Memory B cell (primary cell): Measurements from ENCODE around the gene ZNF467.

Experiments
- ATAC-seq: fragments of 150-1000 bp; cut with Tn5 transposase; 2 replicates; pipeline ENCODE4 v1.10.0; 2021; ENCODE audit warnings: low read depth, mild to moderate bottlenecking, moderate library complexity
- DNase-seq, 2 donors: peaks; one replicate each; pipeline ENCODE4 v3.0.0; 2022; ENCODE audit warnings: low spot score in 2 of 2
- H3K27ac Mint-ChIP-seq: one replicate; pipeline ENCODE4 v1.8.0; 2022; ENCODE audit warnings: mild to moderate bottlenecking, moderate library complexity, mixed read lengths
- H3K27me3 Mint-ChIP-seq: one replicate; pipeline ENCODE4 v1.8.0; 2022; ENCODE audit warnings: mixed read lengths
- H3K36me3 Mint-ChIP-seq: one replicate; pipeline ENCODE4 v1.8.0; 2022; ENCODE audit warnings: mild to moderate bottlenecking, mixed read lengths
- H3K4me1 Mint-ChIP-seq: one replicate; pipeline ENCODE4 v1.8.0; 2022; ENCODE audit warnings: mixed read lengths
- H3K4me3 Mint-ChIP-seq: one replicate; pipeline ENCODE4 v1.8.0; 2022; ENCODE audit warnings: mild to moderate bottlenecking, moderate library complexity, mixed read lengths
- H3K9me3 Mint-ChIP-seq: one replicate; pipeline ENCODE4 v1.8.0; 2022; ENCODE audit warnings: mixed read lengths

The ZNF467 gene

GRCh38 chr7:149799397-149800168 is 26.2 kb upstream of the ZNF467 start:
- H3K27ac Mint-ChIP-seq: no peak overlapping the region
- peak; percentile 48 to 64 for DNase-seq
- no peaks in the 10 kb centered on the region for H3K9me3 Mint-ChIP-seq
- peaks cover 2% of the 10 kb centered on the region for H3K27me3 Mint-ChIP-seq
- H3K4me1 Mint-ChIP-seq: peaks cover 3% of the 10 kb centered on the region
- H3K36me3 Mint-ChIP-seq: no peaks in the 10 kb centered on the region
- ATAC-seq: peak; percentile 82
- no peak overlapping the region for H3K4me3 Mint-ChIP-seq

GRCh38 chr7:149797771-149798170 is 24.4 kb upstream of the ZNF467 start:
- Mint-ChIP-seq H3K36me3 (no peaks in the 10 kb centered on the region), H3K4me3 (no peak overlapping the region), H3K27ac (no peak overlapping the region), H3K4me1 (peaks cover 3% of the 10 kb centered on the region), H3K27me3 (peaks cover 6% of the 10 kb centered on the region), H3K9me3 (no peaks in the 10 kb centered on the region)
- ATAC-seq: no peak
- no peak for DNase-seq

DNA sequence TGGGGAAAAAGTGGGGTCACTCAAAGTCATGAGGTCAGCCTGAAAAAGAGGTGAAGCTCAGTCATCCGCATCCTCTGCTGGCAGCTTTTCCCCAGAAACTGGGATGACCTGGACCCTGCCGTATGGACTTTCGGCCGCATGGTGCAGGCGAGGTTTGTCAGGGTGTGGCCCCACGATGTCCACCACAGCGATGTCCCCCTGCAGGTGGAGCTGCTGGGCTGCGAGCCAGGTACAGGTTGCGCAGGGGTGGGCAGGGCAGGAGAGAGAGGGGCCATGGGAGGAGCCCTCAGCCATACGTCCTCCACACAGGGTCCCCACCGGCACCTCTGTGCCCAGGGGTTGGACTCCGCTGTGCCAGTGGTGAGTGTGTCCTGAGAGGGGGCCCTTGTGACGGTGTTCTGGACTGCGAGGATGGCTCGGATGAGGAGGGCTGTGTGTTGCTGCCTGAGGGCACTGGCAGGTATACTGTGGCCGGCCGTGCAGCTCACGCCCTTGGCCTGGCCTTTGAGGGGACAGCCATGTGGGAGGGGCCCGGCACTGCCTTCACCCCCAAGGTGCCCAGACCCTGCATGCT is 23.0 kb upstream of the ZNF467 start:
- H3K36me3 Mint-ChIP-seq: no peaks in the 10 kb centered on the region
- no peak for ATAC-seq
- H3K4me1 Mint-ChIP-seq: peaks cover 3% of the 10 kb centered on the region
- peaks cover 14% of the 10 kb centered on the region for H3K27me3 Mint-ChIP-seq
- H3K27ac Mint-ChIP-seq: no peak overlapping the region
- no peaks in the 10 kb centered on the region for H3K9me3 Mint-ChIP-seq
- H3K4me3 Mint-ChIP-seq: no peak overlapping the region
- DNase-seq: no peak

GRCh38 chr7:149795126-149795525 is 21.7 kb upstream of the ZNF467 start:
- ATAC-seq (no peak), DNase-seq (no peak)
- H3K27me3 Mint-ChIP-seq: peaks cover 16% of the 10 kb centered on the region
- H3K9me3 Mint-ChIP-seq: no peaks in the 10 kb centered on the region
- no peaks in the 10 kb centered on the region for H3K36me3 Mint-ChIP-seq
- H3K4me1 Mint-ChIP-seq: peaks cover 3% of the 10 kb centered on the region
- H3K27ac Mint-ChIP-seq: no peak overlapping the region
- no peak overlapping the region for H3K4me3 Mint-ChIP-seq

GRCh38 chr7:149794661-149795060 is 21.3 kb upstream of the ZNF467 start:
- ATAC-seq (no peak), DNase-seq (no peak)
- H3K27me3 Mint-ChIP-seq: peaks cover 19% of the 10 kb centered on the region
- no peak overlapping the region for H3K4me3 Mint-ChIP-seq
- no peak overlapping the region for H3K27ac Mint-ChIP-seq
- no peaks in the 10 kb centered on the region for H3K9me3 Mint-ChIP-seq
- H3K36me3 Mint-ChIP-seq: peaks cover 1% of the 10 kb centered on the region
- peaks cover 2% of the 10 kb centered on the region for H3K4me1 Mint-ChIP-seq

DNA sequence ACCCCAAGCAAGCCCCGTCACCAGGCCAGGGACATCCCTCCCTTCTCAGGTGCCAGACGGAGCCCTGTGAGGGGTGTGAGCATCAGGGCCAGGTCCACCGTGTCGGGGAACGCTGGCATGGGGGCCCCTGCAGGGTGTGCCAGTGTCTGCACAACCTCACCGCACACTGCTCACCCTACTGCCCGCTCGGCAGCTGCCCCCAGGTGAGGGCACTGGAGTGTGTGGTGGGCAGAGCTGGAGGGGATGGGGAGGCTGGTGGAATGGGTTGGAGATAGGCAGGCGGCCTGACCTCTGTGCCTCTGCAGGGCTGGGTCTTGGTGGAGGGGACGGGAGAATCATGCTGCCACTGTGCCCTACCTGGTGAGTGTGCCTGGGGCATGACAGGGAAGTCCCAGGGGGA is 19.9 kb upstream of the ZNF467 start:
- Mint-ChIP-seq H3K27ac (no peak overlapping the region), H3K4me3 (no peak overlapping the region), H3K36me3 (peaks cover 2% of the 10 kb centered on the region), H3K27me3 (peaks cover 25% of the 10 kb centered on the region), H3K4me1 (no peaks in the 10 kb centered on the region), H3K9me3 (no peaks in the 10 kb centered on the region)
- no peak for DNase-seq
- ATAC-seq: no peak

DNA sequence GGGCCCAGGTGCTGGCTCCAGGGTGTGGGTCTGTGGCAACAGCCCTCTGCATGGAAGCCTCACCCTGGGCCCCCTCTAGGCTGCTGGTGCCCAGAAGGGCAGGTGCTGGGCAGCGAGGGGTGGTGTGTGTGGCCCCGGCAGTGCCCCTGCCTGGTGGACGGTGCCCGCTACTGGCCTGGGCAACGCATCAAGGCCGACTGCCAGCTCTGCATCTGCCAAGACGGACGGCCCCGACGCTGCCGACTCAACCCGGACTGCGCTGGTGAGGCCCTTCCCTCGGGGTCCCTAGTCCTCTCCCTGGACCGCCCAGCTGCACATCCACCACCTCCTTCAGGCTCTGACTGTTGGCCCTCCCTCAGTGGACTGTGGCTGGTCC is 18.8 kb upstream of the ZNF467 start:
- Mint-ChIP-seq H3K27me3 (peaks cover 25% of the 10 kb centered on the region), H3K36me3 (peaks cover 2% of the 10 kb centered on the region), H3K27ac (no peak overlapping the region)

DNA sequence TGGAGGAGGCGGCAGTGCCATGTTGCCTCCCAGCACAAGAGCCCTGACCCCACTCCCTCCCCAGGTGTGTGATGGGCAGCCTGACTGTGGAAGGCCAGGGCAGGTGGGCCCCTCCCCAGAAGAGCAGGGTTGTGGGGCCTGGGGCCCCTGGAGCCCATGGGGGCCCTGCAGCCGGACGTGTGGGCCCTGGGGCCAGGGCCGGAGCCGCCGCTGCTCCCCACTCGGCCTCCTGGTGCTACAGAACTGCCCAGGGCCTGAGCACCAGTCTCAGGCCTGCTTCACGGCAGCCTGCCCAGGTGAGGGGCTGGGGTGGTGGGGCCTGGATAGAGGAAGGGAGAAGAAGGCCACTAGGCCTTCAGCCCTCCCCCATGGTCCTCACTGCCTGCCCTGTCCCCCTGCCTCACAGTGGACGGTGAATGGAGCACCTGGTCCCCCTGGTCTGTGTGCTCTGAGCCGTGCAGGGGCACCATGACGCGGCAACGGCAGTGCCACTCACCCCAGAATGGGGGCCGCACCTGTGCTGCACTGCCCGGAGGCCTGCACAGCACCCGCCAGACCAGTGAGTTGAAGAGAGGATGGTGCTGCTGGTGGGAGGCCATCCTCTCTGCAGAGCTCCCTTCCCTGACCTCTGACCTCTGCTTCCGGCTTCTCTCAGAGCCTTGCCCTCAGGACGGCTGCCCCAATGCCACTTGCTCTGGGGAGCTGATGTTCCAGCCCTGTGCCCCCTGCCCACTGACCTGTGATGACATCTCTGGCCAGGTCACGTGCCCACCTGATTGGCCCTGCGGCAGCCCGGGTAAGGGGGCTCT is 18.2 kb upstream of the ZNF467 start:
- H3K9me3 Mint-ChIP-seq: no peaks in the 10 kb centered on the region
- H3K27me3 Mint-ChIP-seq: peaks cover 25% of the 10 kb centered on the region
- ATAC-seq (no peak), DNase-seq (no peak)
- no peak overlapping the region for H3K27ac Mint-ChIP-seq
- no peaks in the 10 kb centered on the region for H3K4me1 Mint-ChIP-seq
- peaks cover 2% of the 10 kb centered on the region for H3K36me3 Mint-ChIP-seq
- no peak overlapping the region for H3K4me3 Mint-ChIP-seq

More for the DNA sequence above, 18.8 kb upstream of the ZNF467 start:
- Mint-ChIP-seq H3K4me1 (no peaks in the 10 kb centered on the region), H3K9me3 (no peaks in the 10 kb centered on the region), H3K4me3 (no peak overlapping the region)
- ATAC-seq (no peak), DNase-seq (no peak)

DNA sequence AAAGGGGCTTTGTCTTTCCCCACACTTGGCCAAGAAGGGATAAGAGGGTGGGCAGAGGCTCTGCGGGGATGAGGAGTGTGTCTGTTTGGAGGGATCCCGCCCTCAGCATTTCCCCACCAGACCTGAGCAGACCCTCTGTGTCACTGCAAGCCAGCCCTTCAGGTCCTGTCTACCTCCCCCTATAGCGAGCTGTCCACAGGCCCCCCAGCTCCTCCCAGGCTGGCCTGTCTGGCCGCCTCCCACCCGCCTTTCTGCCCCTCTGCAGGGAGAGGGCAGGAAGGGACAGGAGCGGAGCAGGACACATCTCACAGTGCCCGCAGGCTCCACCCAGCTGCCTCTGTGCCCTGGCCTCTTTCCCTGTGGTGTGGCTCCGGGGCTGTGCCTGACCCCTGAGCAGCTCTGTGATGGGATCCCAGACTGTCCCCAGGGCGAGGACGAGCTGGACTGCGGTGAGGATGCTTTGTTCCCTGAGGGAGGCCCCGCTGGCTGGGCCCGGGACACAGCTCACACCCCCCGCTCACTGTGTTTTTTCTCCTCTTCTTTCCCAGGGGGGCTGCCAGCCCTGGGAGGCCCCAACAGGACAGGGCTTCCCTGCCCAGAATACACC is 17.5 kb upstream of the ZNF467 start:
- ATAC-seq (no peak), DNase-seq (no peak)
- no peaks in the 10 kb centered on the region for H3K4me1 Mint-ChIP-seq
- H3K27ac Mint-ChIP-seq: no peak overlapping the region
- no peak overlapping the region for H3K4me3 Mint-ChIP-seq
- no peaks in the 10 kb centered on the region for H3K9me3 Mint-ChIP-seq
- peaks cover 25% of the 10 kb centered on the region for H3K27me3 Mint-ChIP-seq
- peaks cover 2% of the 10 kb centered on the region for H3K36me3 Mint-ChIP-seq

- Mint-ChIP-seq H3K27me3 (peaks cover 25% of the 10 kb centered on the region), H3K9me3 (no peaks in the 10 kb centered on the region), H3K4me3 (no peak overlapping the region), H3K36me3 (peaks cover 2% of the 10 kb centered on the region), H3K27ac (no peak overlapping the region), H3K4me1 (no peaks in the 10 kb centered on the region)
- no peak for DNase-seq
- peak; percentile 53 for ATAC-seq
These were observed 16.8 kb upstream of the ZNF467 start for GRCh38 chr7:149790146-149790548.

DNA sequence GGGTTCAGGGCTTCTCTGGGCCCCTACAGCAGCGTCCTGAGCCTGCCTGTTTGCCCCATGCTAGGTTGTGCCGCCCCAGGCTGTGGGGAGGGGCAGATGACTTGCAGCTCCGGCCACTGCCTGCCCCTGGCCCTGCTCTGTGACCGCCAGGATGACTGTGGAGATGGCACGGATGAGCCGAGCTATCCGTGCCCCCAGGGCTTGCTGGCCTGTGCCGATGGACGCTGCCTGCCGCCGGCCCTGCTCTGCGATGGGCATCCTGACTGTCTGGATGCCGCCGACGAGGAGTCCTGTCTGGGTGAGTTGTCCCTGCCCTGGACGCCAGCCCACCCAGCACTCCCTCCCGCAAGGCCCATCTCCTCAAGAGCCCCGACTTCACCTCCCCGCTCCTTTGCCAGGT is 15.7 kb upstream of the ZNF467 start:
- H3K36me3 Mint-ChIP-seq: peaks cover 2% of the 10 kb centered on the region
- no peak overlapping the region for H3K27ac Mint-ChIP-seq

GRCh38 chr7:149788300-149788851 is 15.0 kb upstream of the ZNF467 start:
- no peak for DNase-seq
- no peak for ATAC-seq
- no peaks in the 10 kb centered on the region for H3K9me3 Mint-ChIP-seq
- H3K27me3 Mint-ChIP-seq: peaks cover 20% of the 10 kb centered on the region
- peaks cover 2% of the 10 kb centered on the region for H3K36me3 Mint-ChIP-seq
- no peaks in the 10 kb centered on the region for H3K4me1 Mint-ChIP-seq
- no peak overlapping the region for H3K27ac Mint-ChIP-seq
- no peak overlapping the region for H3K4me3 Mint-ChIP-seq

More for the DNA sequence above, 15.7 kb upstream of the ZNF467 start:
- no peak for ATAC-seq
- no peak for DNase-seq
- peaks cover 23% of the 10 kb centered on the region for H3K27me3 Mint-ChIP-seq
- H3K4me1 Mint-ChIP-seq: no peaks in the 10 kb centered on the region
- H3K9me3 Mint-ChIP-seq: no peaks in the 10 kb centered on the region
- H3K4me3 Mint-ChIP-seq: no peak overlapping the region

DNA sequence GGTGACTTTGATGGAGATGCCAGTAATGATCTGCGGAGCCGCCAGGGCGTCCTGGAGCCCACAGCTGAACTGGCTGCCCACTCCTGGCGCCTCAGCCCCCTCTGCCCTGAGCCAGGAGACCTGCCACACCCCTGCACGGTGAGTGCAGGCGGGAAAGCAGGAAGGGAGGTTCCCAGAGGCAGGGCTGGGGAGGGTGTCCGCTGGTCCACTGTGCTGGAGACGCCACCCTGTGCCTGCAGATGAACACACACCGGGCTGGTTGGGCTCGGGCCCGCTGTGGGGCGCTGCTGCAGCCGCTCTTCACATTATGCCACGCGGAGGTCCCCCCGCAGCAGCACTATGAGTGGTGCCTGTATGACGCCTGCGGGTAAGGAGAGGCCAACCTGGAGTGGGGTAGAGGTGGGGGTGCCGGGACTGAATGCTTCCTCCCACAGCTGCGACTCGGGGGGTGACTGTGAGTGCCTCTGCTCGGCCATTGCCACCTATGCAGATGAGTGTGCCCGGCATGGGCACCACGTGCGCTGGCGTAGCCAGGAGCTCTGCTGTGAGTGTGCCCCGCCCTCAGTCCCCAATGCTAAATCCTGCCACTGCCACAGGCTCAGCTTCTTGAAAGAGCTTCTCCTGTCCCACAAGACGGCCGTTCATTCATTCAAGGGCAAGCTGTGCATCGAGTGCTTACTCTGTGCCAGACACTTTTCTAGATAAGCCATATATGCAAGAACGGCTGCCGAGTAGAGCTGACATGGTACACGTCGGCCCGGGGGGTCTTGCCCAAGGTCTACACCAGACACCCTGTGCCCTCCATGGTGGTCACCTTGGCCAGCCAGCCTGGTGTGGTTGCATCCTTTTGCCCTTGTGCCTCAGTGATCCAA is 14.3 kb upstream of the ZNF467 start:
- Mint-ChIP-seq H3K27ac (no peak overlapping the region), H3K9me3 (no peaks in the 10 kb centered on the region), H3K4me1 (no peaks in the 10 kb centered on the region), H3K27me3 (peaks cover 17% of the 10 kb centered on the region), H3K4me3 (no peak overlapping the region), H3K36me3 (peaks cover 2% of the 10 kb centered on the region)
- ATAC-seq: peak; percentile 54
- no peak for DNase-seq
